HepG2 (cell line): Measurements from ENCODE around the gene GPC6. TPM values are rescaled to one million over a fixed set of nuclear protein-coding genes. Genes with fewer than 3 reads are reported as not detected.
A peak's percentile ranks its signal among the peaks of the same experiment; 100 is the strongest.

Experiments used
- BCLAF1 ChIP-seq: fragments of 450-650 bp; IDR thresholded peaks from 2 replicates; pipeline ENCODE4 v1.6.1; 2017; ENCODE audit warnings: mild to moderate bottlenecking
- DNMT1 ChIP-seq: sonication (generic); formaldehyde crosslinking; IDR thresholded peaks from 2 replicates; pipeline ENCODE4 v1.5.1; 2020; ENCODE audit warnings: mild to moderate bottlenecking, missing genetic modification reagents
- EZH2 ChIP-seq: conservative IDR thresholded peaks from 2 replicates; pipeline ENCODE4 v1.6.1; 2012; ENCODE audit warnings: mild to moderate bottlenecking, low read depth, low read length, moderate library complexity
- GATA4 ChIP-seq: sonication (generic); IDR thresholded peaks from 2 replicates; pipeline ENCODE4 v1.6.1; 2016; ENCODE audit warnings: antibody characterized with exemption, low read depth, borderline replicate concordance
- HOXA3 ChIP-seq: sonication (generic); formaldehyde crosslinking; IDR thresholded peaks from 2 replicates; pipeline ENCODE4 v1.5.0; 2020; ENCODE audit warnings: missing genetic modification reagents
- KDM5A ChIP-seq: fragments of 200-600 bp; sonication (generic); IDR thresholded peaks from 2 replicates; pipeline ENCODE4 v1.7.0; 2018; ENCODE audit warnings: antibody characterized with exemption, mild to moderate bottlenecking, low read length, borderline replicate concordance
- MAZ ChIP-seq, 2 experiments: sonication (generic) in 1 of 2; formaldehyde crosslinking in 1 of 2; IDR thresholded peaks; 2 replicates each; pipeline versions ENCODE4 v1.5.0 to v1.6.1; 2012 to 2020; ENCODE audit warnings: low read depth in 2 of 2, mild to moderate bottlenecking in 2 of 2, borderline replicate concordance in 1 of 2, improper control_type of control experiment in 1 of 2, low read length in 1 of 2, missing genetic modification reagents in 1 of 2, moderate library complexity in 1 of 2
- NCOA1 ChIP-seq: sonication (generic); formaldehyde crosslinking; IDR thresholded peaks from 2 replicates; pipeline ENCODE4 v1.9.0; 2021; ENCODE audit warnings: missing genetic modification reagents
- NPAS2 ChIP-seq: sonication (generic); formaldehyde crosslinking; IDR thresholded peaks from 2 replicates; pipeline ENCODE4 v1.8.0; 2022; ENCODE audit warnings: mild to moderate bottlenecking, missing genetic modification reagents, borderline replicate concordance
- ZBTB3 ChIP-seq: sonication (generic); formaldehyde crosslinking; IDR thresholded peaks from 2 replicates; pipeline ENCODE4 v1.4.0; 2020; ENCODE audit warnings: low read depth, mild to moderate bottlenecking, moderate library complexity, missing genetic modification reagents, borderline replicate concordance
- ZBTB43 ChIP-seq: sonication (generic); formaldehyde crosslinking; conservative IDR thresholded peaks from 2 replicates; pipeline ENCODE4 v1.4.0; 2020; ENCODE audit warnings: missing genetic modification reagents
- ZFX ChIP-seq: sonication (generic); formaldehyde crosslinking; IDR thresholded peaks from 2 replicates; pipeline ENCODE4 v1.4.0; 2020; ENCODE audit warnings: mild to moderate bottlenecking, low read depth, missing genetic modification reagents, moderate library complexity
- ZNF138 ChIP-seq: sonication (generic); formaldehyde crosslinking; IDR thresholded peaks from 2 replicates; pipeline ENCODE4 v1.5.0; 2020; ENCODE audit warnings: mild to moderate bottlenecking, low read depth, missing genetic modification reagents
- ZNF484 ChIP-seq: sonication (generic); formaldehyde crosslinking; IDR thresholded peaks from 2 replicates; pipeline ENCODE4 v1.5.1; 2020; ENCODE audit warnings: mild to moderate bottlenecking, low read depth, missing genetic modification reagents, borderline replicate concordance
- ZNF770 ChIP-seq: sonication (generic); formaldehyde crosslinking; IDR thresholded peaks from 2 replicates; pipeline ENCODE4 v1.5.0; 2020; ENCODE audit warnings: mild to moderate bottlenecking, missing genetic modification reagents
- polyA plus RNA-seq, 8 experiments: library from polyadenylated mRNA; depleted of rRNA in 3 of 8; stranded (reverse) in 7 of 8; unstranded in 1 of 8; fragments of >200 nt; fragmentation: Illumina TruSeq in 4 of 8; extraction: Trizol in 4 of 8; gene quantifications; 2 replicates each; pipeline versions ENCODE4 v1.2.1 to v1.2.3, GENCODE V29; 2011 to 2016; ENCODE audit warnings: low read depth in 4 of 8, missing spikeins in 1 of 8, mixed read lengths in 1 of 8; ENCODE audit not compliant: insufficient read depth in 1 of 8
- total RNA-seq, 5 experiments: library from RNA; depleted of rRNA; stranded (reverse); fragments of >200 nt; fragmentation: Illumina TruSeq; extraction: Trizol; gene quantifications; 2 replicates each; pipeline ENCODE4 v1.2.3, GENCODE V29; 2016; ENCODE audit warnings: low read depth in 1 of 5
- TF ChIP-seq, protein P1 (sequence below), 2 experiments: fragments of 450-650 bp in 1 of 2; sonication (generic) in 1 of 2; formaldehyde crosslinking; IDR thresholded peaks; 2 replicates each; pipeline versions ENCODE4 v1.5.0 to v1.8.0; 2020 to 2022; ENCODE audit warnings: mild to moderate bottlenecking in 1 of 2, missing genetic modification reagents in 1 of 2
- TF ChIP-seq, protein P2 (sequence below): sonication (generic); formaldehyde crosslinking; IDR thresholded peaks from 2 replicates; pipeline ENCODE4 v1.4.0; 2020; ENCODE audit warnings: missing genetic modification reagents, borderline replicate concordance

The GPC6 gene
- total and polyA plus RNA-seq, 2 of the 13 experiments (the other 11 are each of a cell fraction or from before 2014, with no cell fraction given): 24.5 to 33.9 TPM

DNA sequence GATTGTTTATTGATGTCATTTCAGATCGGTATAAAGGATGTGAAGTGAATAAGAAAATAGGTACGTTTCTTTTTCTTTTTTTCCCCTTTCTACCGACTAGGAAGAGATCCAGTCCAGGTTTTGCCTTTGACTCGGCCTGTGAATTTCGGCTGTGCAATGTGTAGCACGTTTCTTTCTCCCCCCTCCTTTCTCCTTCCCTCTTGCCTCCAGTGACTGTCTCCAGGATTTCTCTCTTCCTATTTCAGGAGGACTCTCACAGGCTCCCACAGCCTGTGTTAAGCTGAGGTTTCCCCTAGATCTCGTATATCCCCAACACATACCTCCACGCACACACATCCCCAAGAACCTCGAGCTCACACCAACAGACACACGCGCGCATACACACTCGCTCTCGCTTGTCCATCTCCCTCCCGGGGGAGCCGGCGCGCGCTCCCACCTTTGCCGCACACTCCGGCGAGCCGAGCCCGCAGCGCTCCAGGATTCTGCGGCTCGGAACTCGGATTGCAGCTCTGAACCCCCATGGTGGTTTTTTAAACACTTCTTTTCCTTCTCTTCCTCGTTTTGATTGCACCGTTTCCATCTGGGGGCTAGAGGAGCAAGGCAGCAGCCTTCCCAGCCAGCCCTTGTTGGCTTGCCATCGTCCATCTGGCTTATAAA is at the start of gene GPC6 (continued):
- TF ChIP-seq BCLAF1: no peak
- no peak for TF ChIP-seq ZBTB3 (CRISPR knock-in tag)
- TF ChIP-seq EZH2: no peak
- no peak for TF ChIP-seq ZNF770
- TF ChIP-seq NPAS2: no peak
- no peak for TF ChIP-seq ZNF484 (CRISPR knock-in tag)
- TF ChIP-seq KDM5A: peak; percentile 22; the same call in 1 of the 2 replicates
- 0 out of 2 replicates have a peak, but pooled peaks have one; percentile 2 for TF ChIP-seq NCOA1
- TF ChIP-seq ZFX (CRISPR knock-in tag): no peak; the same call in 1 of the 2 replicates
- TF ChIP-seq, protein P1, sequence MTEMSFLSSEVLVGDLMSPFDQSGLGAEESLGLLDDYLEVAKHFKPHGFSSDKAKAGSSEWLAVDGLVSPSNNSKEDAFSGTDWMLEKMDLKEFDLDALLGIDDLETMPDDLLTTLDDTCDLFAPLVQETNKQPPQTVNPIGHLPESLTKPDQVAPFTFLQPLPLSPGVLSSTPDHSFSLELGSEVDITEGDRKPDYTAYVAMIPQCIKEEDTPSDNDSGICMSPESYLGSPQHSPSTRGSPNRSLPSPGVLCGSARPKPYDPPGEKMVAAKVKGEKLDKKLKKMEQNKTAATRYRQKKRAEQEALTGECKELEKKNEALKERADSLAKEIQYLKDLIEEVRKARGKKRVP (CRISPR knock-in tag; IDR thresholded peaks at IDR 0.05): peak in 1 of 2 experiments; percentile 57; a peak in 1 of 4 replicates
- peak; percentile 40; the same call in 1 of the 2 replicates for TF ChIP-seq MAZ (IDR thresholded peaks at IDR 0.05; ENCODE audit: borderline replicate concordance, low read depth, low read length)
- no peak for TF ChIP-seq MAZ (CRISPR knock-in tag; IDR thresholded peaks at IDR 0.05; ENCODE audit: low read depth)
- no peak for TF ChIP-seq HOXA3 (CRISPR knock-in tag)
- TF ChIP-seq, protein P2, sequence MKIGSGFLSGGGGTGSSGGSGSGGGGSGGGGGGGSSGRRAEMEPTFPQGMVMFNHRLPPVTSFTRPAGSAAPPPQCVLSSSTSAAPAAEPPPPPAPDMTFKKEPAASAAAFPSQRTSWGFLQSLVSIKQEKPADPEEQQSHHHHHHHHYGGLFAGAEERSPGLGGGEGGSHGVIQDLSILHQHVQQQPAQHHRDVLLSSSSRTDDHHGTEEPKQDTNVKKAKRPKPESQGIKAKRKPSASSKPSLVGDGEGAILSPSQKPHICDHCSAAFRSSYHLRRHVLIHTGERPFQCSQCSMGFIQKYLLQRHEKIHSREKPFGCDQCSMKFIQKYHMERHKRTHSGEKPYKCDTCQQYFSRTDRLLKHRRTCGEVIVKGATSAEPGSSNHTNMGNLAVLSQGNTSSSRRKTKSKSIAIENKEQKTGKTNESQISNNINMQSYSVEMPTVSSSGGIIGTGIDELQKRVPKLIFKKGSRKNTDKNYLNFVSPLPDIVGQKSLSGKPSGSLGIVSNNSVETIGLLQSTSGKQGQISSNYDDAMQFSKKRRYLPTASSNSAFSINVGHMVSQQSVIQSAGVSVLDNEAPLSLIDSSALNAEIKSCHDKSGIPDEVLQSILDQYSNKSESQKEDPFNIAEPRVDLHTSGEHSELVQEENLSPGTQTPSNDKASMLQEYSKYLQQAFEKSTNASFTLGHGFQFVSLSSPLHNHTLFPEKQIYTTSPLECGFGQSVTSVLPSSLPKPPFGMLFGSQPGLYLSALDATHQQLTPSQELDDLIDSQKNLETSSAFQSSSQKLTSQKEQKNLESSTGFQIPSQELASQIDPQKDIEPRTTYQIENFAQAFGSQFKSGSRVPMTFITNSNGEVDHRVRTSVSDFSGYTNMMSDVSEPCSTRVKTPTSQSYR (CRISPR knock-in tag): 0 out of 2 replicates have a peak, but pooled peaks have one; percentile 12
- 0 out of 2 replicates have a peak, but pooled peaks have one; percentile 25 for TF ChIP-seq ZNF138
- peak; percentile 92 for TF ChIP-seq ZBTB43 (CRISPR knock-in tag)
- no peak for TF ChIP-seq GATA4
- TF ChIP-seq DNMT1 (CRISPR knock-in tag): no peak
